Measurements from ENCODE around the gene RPLP1. TPM values are rescaled to one million over a fixed set of nuclear protein-coding genes. Genes with fewer than 3 reads are reported as not detected.

The RPLP1 gene
- total and polyA plus RNA-seq, 9 of the 15 experiments (the other 6 are each of a cell fraction or from before 2014, with no cell fraction given) = 76.3 to 3,053 (median 847) TPM

GRCh38 chr15:69436951-69437350 lies 15.7 kb upstream of the RPLP1 start:
- ChIA-PET CTCF (ENCODE audit: low intra/inter-chr PET ratio) (no interaction called here), POLR2A (interaction anchor here (2.7 kb wide), 1 partner anchor 15 kb away, joined by 25 read pairs; the partner anchor contains the start of gene RPLP1)
- in situ Hi-C loops (cut with MboI) (no loop called here), intact Hi-C loops (cut with micrococcal nuclease) (no loop called here)
- Histone ChIP-seq H4K20me1 (replicated peaks; ENCODE audit: control insufficient read depth, insufficient read depth, low read length) (no peaks in the 10 kb centered on the region), H3K4me2 (ENCODE audit: insufficient read depth, low read length) (no peak overlapping the region), H2AFZ (ENCODE audit: low read depth, low read length) (no peak overlapping the region), H3K27me3 (ENCODE audit: control insufficient read depth in 2 of 2, insufficient read depth in 2 of 2, low read length in 2 of 2) (no peaks in the 10 kb centered on the region), H3K9ac (ENCODE audit: insufficient read depth in 1 of 2, low read depth in 2 of 2, low read length in 2 of 2) (no peak overlapping the region), H3K9me1 (ENCODE audit: control insufficient read depth, insufficient read depth, low read length) (no peaks in the 10 kb centered on the region), H3K9me3 (replicated peaks; ENCODE audit: control insufficient read depth, insufficient read depth, low read depth, low read length) (no peaks in the 10 kb centered on the region), H3K4me1 (replicated peaks in 1 of 2; ENCODE audit: control insufficient read depth in 2 of 2, insufficient read depth in 2 of 2, low read length in 2 of 2) (no peaks in the 10 kb centered on the region), H3K36me3 (ENCODE audit: control insufficient read depth, insufficient read depth, low read length) (peaks cover 94% of the 10 kb centered on the region), H3K27ac (ENCODE audit: extremely low read depth, low read depth, low read length) (no peak overlapping the region), H3K79me2 (ENCODE audit: control insufficient read depth, insufficient read depth, low read length) (no peaks in the 10 kb centered on the region), H3K4me3 (no peak overlapping the region)
- ATAC-seq = no peak
- FAIRE-seq = no peak
- WGBS (ENCODE audit: insufficient coverage, low coverage, missing lambda C conversion rate) = 98% methylated on average over 4 of the region's 4 CpGs
- BruUV-seq (replicated peaks) = no TSS peak
- DNase-seq (ENCODE audit: extremely low read depth in 1 of 4, low spot score in 3 of 4) = no peak
- TF ChIP-seq ZNF740 (CRISPR knock-in tag; IDR thresholded peaks at IDR 0.05) (no peak), ZNF740 (tag; IDR thresholded peaks at IDR 0.05) (no peak), ZNF232 (CRISPR knock-in tag; IDR thresholded peaks at IDR 0.05) (no peak), TCFL5 (CRISPR knock-in tag; conservative IDR thresholded peaks at IDR 0.05) (no peak), EGR1 (conservative IDR thresholded peaks at IDR 0.05) (no peak), ETV1 (tag; conservative IDR thresholded peaks at IDR 0.05; ENCODE audit: low read depth) (no peak), MXI1 (IDR thresholded peaks at IDR 0.05; ENCODE audit: low read depth, low read length) (no peak), GTF3C2 (IDR thresholded peaks at IDR 0.05; ENCODE audit: borderline replicate concordance, extremely low read depth, insufficient read length) (no peak), HNRNPUL1 (IDR thresholded peaks at IDR 0.05; ENCODE audit: low read length) (no peak), ZNF124 (CRISPR knock-in tag; IDR thresholded peaks at IDR 0.05) (no peak), HMG20A (CRISPR knock-in tag; conservative IDR thresholded peaks at IDR 0.05) (no peak), TSHZ1 (CRISPR knock-in tag; IDR thresholded peaks at IDR 0.05) (no peak), MBD1 (CRISPR knock-in tag; IDR thresholded peaks at IDR 0.05) (no peak)

All from K562 (cell line).